GM10266 (cell line): ENCODE data around the gene AMPH.

Experiments
- DNase-seq: peaks from one replicate; pipeline ENCODE4 v3.0.0; 2012; ENCODE audit errors: extremely low spot score
- TF ChIP-seq, protein P1 (sequence below): IDR thresholded peaks from 2 replicates; pipeline ENCODE4 v1.5.1; 2012; ENCODE audit warnings: mild to moderate bottlenecking, low read depth; ENCODE audit not compliant: control insufficient read depth, insufficient read depth; ENCODE audit errors: missing control alignments

The AMPH gene

DNA sequence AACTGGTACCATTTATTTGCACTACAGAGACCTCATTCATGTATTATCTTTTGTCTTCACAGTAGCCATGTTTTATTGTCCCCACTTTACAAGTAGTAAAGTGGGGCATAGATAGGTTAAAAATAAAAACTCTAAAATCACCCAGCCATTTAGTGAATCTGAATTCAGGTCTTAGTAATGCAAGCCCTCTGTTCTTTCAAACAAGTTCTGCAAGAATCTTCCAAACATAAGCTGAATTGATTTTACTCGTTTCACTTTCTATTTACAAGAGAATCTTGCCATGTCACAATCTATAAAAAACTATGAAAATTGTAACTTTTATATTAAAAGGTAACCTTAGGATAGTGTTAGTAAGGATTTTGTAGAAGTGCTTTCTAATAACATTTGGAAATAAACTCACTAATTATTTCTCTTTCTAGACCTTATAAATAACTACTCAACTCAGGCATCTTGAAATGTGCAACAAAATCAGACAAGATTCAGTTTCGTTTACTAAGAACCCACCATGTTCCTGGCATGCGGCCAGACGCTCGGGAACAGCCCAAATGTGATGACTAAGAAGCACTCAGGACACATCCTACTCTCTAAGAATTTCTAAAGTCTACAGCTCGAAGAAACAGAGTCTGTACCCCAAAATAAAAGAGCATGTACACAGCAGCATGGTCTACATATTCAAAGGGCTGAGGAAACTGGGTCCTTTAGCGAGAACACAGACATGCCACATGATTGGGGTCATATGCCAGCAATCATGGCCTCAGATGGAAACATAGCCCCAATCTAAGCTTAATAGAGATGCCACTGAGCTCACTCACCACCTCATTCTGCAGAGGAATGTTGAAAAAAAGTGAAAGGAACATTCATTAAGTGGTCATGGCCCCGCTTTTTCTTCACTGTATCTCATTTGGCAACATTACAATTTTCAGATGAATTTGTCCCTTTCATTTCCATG lies 167.6 kb downstream of the AMPH start:
- peak; percentile 35 for DNase-seq
- TF ChIP-seq, protein P1, sequence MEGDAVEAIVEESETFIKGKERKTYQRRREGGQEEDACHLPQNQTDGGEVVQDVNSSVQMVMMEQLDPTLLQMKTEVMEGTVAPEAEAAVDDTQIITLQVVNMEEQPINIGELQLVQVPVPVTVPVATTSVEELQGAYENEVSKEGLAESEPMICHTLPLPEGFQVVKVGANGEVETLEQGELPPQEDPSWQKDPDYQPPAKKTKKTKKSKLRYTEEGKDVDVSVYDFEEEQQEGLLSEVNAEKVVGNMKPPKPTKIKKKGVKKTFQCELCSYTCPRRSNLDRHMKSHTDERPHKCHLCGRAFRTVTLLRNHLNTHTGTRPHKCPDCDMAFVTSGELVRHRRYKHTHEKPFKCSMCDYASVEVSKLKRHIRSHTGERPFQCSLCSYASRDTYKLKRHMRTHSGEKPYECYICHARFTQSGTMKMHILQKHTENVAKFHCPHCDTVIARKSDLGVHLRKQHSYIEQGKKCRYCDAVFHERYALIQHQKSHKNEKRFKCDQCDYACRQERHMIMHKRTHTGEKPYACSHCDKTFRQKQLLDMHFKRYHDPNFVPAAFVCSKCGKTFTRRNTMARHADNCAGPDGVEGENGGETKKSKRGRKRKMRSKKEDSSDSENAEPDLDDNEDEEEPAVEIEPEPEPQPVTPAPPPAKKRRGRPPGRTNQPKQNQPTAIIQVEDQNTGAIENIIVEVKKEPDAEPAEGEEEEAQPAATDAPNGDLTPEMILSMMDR, result no peak

DNA sequence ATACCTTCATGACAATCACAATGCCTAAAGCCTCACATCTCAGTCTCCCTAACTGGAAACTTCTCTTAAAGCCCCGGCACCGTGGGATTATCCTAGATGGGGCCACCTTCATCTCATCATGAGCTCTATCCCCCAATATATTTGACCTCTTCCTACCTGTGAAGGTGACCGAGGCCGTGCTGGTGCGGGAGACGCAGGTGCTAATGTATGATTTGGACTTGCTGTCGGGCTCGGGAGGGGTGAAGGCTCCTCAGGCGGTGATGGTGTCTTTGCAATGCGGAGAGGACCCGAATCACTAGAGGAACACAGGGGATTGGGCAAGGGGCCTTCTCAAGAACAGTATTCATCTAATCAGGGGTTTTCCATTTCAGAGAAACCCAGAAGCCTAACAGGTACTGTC lies 168.4 kb downstream of the AMPH start:
- TF ChIP-seq, protein P1, result no peak
- no peak for DNase-seq

- TF ChIP-seq, protein P1, result no peak
- no peak for DNase-seq
These were observed 169.3 kb downstream of the AMPH start for GRCh38 chr7:38461887-38462286.

- TF ChIP-seq, protein P1, result no peak
- no peak for DNase-seq
These were observed 177.3 kb downstream of the AMPH start for GRCh38 chr7:38453826-38454225.

GRCh38 chr7:38453168-38453567 lies 178.0 kb downstream of the AMPH start:
- no peak for DNase-seq
- TF ChIP-seq, protein P1, result no peak

DNA sequence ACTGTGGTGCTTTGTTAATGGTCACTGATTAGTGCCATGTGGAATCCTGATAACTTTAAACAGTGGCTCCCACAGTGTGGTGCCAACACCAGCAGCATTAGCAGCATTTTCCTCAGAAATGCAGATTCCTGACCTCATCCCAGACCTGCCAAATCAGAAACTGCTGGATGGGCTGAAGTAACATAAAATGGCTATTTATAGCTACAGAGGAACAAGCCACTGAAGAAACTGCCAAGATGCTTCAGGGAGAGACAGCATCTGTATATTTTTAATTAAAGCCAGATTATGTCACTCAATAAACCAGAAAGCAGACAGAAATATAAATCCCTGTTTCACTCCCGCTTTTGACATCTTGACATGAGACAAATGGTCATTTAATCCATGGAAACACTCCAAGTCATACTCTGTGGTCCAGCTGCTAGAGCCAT lies 178.5 kb downstream of the AMPH start:
- TF ChIP-seq, protein P1, result no peak
- DNase-seq, result no peak

DNA sequence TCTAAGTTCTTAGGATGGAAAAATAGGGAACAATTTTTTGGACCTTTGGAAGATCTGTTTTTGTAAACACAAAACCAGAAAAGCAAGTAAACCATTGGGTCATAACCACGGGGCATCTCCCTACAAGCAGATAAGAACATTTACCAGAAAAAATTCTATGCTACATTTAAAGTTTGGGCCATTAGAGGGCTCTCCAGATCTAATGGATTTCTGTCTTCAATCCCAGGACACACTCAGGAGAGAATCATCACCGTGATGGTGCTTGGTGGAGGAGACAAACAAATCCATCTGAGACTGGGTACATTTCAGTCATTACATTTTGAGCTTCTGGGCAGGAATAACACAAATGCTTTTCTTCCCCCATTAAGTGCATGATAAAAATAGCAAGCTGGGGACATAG lies 179.3 kb downstream of the AMPH start:
- TF ChIP-seq, protein P1, result no peak
- no peak for DNase-seq
